Gastrocnemius medialis (tissue), 4 donors: ENCODE data around the gene FFAR2.

Experiments used
- POLR2A ChIP-seq, 2 donors: fragments of 450-650 bp; IDR thresholded peaks; one replicate each; pipeline ENCODE4 v1.6.1; 2017; ENCODE audit warnings: antibody characterized with exemption in 2 of 2, mild to moderate bottlenecking in 2 of 2, moderate library complexity in 2 of 2
- TF ChIP-seq, protein P1 (sequence below), 5 experiments: fragments of 450-650 bp in 3 of 5; fragments of 200-600 bp in 2 of 5; sonication (generic) in 2 of 5; IDR thresholded peaks in 4 of 5; conservative IDR thresholded peaks in 1 of 5; 1 replicate in 4 of 5; 2 replicates in 1 of 5; pipeline ENCODE4 v1.5.1; 2016 to 2019; ENCODE audit warnings: antibody characterized with exemption in 5 of 5, mild to moderate bottlenecking in 3 of 5, moderate library complexity in 3 of 5

DNA sequence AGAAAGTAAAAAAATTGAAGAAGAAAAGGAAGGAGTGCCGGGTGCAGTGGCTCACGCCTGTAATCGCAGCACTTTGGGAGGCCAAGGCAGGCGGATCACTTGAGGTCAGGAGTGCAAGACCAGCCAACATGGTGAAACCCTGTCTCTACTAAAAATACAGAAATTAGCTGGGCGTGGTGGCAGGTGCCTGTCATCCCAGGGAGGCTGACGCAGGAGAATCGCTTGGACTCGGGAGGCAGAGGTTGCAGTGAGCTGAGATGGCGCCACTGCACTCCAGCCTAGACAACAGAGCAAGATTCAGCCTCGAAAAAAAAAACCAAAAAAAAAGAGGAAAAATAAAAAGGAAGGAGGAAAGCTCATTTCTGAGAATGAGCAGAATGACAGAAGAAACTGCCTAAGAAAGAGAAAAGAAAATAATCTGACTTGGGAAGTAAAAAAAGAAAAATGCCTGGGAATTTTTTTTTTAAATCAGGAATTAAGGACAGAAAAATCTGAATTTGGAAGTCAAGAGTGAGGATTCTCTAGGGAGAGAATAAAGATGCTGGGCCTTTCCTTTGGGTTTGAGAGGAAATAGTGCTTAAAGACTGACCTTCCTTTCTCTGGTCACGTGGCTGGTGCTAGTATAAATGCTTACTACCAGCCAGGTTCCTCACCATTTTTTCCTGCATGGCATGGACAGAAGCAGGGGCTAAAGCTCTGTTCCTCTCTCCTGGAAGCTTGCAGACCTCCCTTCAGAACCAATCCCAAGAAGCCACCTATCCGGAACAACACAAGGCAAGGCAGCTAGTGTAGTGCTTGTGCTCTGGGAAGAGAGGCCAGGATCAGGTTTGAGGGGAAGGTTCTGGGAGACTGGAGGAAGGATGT is at the start of gene FFAR2:
- TF ChIP-seq, protein P1, sequence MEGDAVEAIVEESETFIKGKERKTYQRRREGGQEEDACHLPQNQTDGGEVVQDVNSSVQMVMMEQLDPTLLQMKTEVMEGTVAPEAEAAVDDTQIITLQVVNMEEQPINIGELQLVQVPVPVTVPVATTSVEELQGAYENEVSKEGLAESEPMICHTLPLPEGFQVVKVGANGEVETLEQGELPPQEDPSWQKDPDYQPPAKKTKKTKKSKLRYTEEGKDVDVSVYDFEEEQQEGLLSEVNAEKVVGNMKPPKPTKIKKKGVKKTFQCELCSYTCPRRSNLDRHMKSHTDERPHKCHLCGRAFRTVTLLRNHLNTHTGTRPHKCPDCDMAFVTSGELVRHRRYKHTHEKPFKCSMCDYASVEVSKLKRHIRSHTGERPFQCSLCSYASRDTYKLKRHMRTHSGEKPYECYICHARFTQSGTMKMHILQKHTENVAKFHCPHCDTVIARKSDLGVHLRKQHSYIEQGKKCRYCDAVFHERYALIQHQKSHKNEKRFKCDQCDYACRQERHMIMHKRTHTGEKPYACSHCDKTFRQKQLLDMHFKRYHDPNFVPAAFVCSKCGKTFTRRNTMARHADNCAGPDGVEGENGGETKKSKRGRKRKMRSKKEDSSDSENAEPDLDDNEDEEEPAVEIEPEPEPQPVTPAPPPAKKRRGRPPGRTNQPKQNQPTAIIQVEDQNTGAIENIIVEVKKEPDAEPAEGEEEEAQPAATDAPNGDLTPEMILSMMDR (IDR thresholded peaks at IDR 0.05 in 4 of 5, conservative IDR thresholded peaks at IDR 0.05 in 1 of 5) = no peak
- no peak for TF ChIP-seq POLR2A (IDR thresholded peaks at IDR 0.05)
